PFSK-1 (cell line): ENCODE results near the gene TAF9.

Experiments used
- FOXP2 ChIP-seq: optimal IDR thresholded peaks from 2 replicates; pipeline ENCODE3; 2011; ENCODE audit warnings: borderline replicate concordance, control low read depth, inconsistent platforms; ENCODE audit not compliant: insufficient read depth; ENCODE audit errors: extremely low read length, extremely low read depth
- POLR2AphosphoS5 ChIP-seq: IDR thresholded peaks from 2 replicates; pipeline ENCODE4 v1.6.1; 2012; ENCODE audit warnings: low read depth, mild to moderate bottlenecking, control low read depth, low read length, moderate library complexity
- SIN3A ChIP-seq: IDR thresholded peaks from 2 replicates; pipeline ENCODE4 v1.6.1; 2012; ENCODE audit warnings: mild to moderate bottlenecking, low read length, moderate library complexity, borderline replicate concordance; ENCODE audit not compliant: insufficient read depth
- TAF1 ChIP-seq: IDR thresholded peaks from 2 replicates; pipeline ENCODE4 v1.6.1; 2012; ENCODE audit warnings: low read length, control low read depth, borderline replicate concordance; ENCODE audit not compliant: insufficient read depth
- TF ChIP-seq, protein P1 (sequence below), 2 experiments: IDR thresholded peaks; 2 replicates each; pipeline versions ENCODE4 v1.6.1 to v1.8.0; 2011 to 2012; ENCODE audit warnings: low read depth in 2 of 2, low read length in 2 of 2, control low read depth in 1 of 2, inconsistent platforms in 1 of 2, mild to moderate bottlenecking in 1 of 2, moderate library complexity in 1 of 2; ENCODE audit not compliant: insufficient read depth in 1 of 2

The TAF9 gene

DNA sequence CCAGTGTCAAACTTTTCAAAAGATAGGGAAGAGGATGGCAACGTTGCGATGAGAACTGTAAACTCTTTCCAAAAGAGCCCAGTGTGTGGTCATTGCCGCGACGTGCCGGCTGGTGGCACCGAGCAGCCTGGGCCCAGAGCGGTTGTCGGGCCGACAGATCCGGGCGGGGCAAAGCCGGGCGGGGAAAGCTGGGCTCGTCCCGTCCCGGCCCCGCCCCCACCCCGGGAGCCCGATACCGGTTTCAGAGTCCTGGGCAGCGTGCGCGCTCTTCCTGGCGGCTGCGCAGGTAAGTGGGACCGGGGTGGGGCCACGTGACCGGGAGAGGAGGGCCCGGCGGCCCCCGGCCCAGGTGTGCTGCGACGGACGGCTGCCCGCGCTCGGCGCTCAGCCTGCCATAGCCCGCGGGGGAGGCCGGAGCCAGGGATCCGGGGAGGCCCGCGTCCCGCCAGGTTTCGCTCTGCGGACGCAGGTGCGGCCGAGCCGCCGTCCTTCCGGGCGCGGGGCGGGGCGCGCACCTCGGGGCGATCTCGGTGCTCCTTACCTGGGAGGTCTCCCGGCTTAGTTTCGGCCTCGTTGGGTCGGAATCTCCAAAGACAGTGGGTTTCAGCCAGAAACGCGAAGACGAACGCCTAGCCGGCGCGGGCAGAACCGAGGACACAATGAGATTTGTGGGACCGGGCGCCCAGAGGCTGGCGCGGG lies 45.7 kb upstream of the TAF9 start, which contains the start of gene MARVELD2:
TSS of gene MARVELD2 (plus strand) at position 232 of the 699 bp plus-strand sequence. CDS start 4,270 bp downstream, outside the sequence.
- TF ChIP-seq SIN3A (no peak), POLR2AphosphoS5 (no peak), FOXP2 (no peak), TAF1 (no peak)
- TF ChIP-seq, protein P1, sequence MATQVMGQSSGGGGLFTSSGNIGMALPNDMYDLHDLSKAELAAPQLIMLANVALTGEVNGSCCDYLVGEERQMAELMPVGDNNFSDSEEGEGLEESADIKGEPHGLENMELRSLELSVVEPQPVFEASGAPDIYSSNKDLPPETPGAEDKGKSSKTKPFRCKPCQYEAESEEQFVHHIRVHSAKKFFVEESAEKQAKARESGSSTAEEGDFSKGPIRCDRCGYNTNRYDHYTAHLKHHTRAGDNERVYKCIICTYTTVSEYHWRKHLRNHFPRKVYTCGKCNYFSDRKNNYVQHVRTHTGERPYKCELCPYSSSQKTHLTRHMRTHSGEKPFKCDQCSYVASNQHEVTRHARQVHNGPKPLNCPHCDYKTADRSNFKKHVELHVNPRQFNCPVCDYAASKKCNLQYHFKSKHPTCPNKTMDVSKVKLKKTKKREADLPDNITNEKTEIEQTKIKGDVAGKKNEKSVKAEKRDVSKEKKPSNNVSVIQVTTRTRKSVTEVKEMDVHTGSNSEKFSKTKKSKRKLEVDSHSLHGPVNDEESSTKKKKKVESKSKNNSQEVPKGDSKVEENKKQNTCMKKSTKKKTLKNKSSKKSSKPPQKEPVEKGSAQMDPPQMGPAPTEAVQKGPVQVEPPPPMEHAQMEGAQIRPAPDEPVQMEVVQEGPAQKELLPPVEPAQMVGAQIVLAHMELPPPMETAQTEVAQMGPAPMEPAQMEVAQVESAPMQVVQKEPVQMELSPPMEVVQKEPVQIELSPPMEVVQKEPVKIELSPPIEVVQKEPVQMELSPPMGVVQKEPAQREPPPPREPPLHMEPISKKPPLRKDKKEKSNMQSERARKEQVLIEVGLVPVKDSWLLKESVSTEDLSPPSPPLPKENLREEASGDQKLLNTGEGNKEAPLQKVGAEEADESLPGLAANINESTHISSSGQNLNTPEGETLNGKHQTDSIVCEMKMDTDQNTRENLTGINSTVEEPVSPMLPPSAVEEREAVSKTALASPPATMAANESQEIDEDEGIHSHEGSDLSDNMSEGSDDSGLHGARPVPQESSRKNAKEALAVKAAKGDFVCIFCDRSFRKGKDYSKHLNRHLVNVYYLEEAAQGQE (IDR thresholded peaks at IDR 0.05; ENCODE audit: insufficient read depth in 1 of 2, low read depth in 2 of 2, low read length in 2 of 2) = no peak

DNA sequence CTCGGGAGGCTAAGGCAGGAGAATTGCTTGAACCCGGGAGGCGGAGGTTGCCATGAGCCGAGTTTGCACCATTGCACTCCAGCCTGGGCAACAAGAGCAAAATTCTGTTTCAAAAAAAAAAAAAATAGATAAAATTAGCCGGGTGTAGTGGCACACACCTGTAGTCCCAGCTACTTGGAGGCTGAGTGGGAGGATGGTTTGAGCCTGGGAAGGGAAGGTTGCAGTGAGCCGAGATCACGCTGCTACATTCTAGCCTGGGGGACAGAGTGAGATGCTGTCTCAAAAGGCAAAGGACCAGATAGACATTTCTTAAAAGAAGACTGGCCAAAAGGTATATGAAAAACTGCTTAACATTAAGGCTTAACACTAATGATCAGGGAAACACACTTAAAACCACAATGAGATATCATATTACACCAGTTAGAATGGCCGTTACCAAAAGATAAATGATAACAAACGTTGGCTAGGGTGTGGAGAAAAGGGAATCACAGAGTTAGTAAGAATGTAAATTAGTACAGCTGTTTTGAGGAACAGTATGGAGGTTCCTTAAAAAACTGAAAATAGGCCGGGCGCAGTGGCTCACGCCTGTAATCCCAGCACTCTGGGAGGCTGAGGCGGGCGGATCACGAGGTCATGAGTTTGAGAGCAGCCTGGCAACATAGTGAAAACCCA lies 35.5 kb upstream of the TAF9 start:
- TF ChIP-seq, protein P1 (IDR thresholded peaks at IDR 0.05; ENCODE audit: insufficient read depth in 1 of 2, low read depth in 2 of 2, low read length in 2 of 2) = no peak
- TF ChIP-seq POLR2AphosphoS5 (no peak), SIN3A (no peak), TAF1 (no peak), FOXP2 (no peak)

DNA sequence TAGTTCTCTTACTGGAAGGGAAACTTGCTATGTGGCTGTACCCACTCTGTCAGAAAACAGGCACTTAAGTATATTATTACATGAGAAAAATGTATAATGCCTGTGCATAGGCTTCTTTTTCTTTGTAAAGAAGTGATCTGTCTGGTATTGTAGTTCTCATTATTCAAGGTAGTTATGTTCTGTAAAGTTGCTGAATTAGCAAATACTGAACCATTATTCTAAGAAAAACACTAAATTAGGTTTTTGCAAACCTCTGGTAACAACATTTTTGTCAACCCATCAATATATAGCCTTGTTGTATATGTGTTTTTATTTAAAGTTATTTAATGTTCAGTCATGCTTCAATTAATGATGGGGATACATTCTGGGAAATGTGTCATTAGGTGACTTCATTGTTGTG lies 9.1 kb upstream of the TAF9 start:
- no peak for TF ChIP-seq FOXP2
- no peak for TF ChIP-seq TAF1
- TF ChIP-seq, protein P1 (IDR thresholded peaks at IDR 0.05; ENCODE audit: insufficient read depth in 1 of 2, low read depth in 2 of 2, low read length in 2 of 2) = no peak
- TF ChIP-seq POLR2AphosphoS5 = no peak
- TF ChIP-seq SIN3A = no peak

DNA sequence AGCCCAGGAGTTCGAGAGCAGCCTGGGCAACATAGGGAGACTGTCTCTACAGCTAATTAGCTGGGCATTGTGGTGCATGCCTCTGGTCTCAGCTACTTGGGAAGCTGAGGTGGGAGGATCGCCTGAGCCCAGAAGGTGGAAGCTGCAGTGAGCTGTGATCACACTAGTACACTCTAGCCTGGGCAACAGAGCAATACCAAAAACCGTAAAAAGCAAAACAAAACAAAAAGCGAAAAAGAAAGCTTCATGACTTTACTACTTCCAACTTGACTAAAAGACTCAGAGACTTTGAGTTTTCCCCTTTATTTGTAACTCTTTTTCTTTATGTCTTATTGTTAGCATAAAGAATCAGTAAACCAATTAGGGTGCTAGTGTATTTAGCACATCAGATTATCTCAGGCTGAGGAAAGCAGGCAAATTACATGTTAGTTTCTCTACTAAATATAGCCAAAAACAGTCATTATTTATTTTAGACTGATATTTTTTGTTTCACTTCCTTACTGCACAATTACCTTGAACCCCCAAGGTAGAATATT lies 5.7 kb upstream of the TAF9 start:
- TF ChIP-seq, protein P1 (IDR thresholded peaks at IDR 0.05; ENCODE audit: insufficient read depth in 1 of 2, low read depth in 2 of 2, low read length in 2 of 2) = no peak
- TF ChIP-seq TAF1 = no peak
- no peak for TF ChIP-seq POLR2AphosphoS5
- TF ChIP-seq FOXP2 = no peak
- no peak for TF ChIP-seq SIN3A
